Tibial artery (tissue), 4 donors: ENCODE results near the gene FHL5.

Source experiments
- DNase-seq, 2 donors: peaks; one replicate each; pipeline ENCODE4 v3.0.0-alpha.2; 2019
- H3K27ac ChIP-seq, 2 donors: fragments of 200-600 bp; sonication (generic) in 1 of 2; 1 replicate in 1 of 2; 2 replicates in 1 of 2; pipeline ENCODE4 v1.5.1; 2018 to 2019; ENCODE audit warnings: mild to moderate bottlenecking in 1 of 2
- H3K27me3 ChIP-seq, 2 donors: fragments of 200-600 bp; sonication (generic) in 1 of 2; one replicate each; pipeline versions ENCODE4 v1.5.1 to v1.6.0; 2016 to 2019
- H3K36me3 ChIP-seq, 3 donors: fragments of 200-600 bp; sonication (generic) in 2 of 3; one replicate each; pipeline ENCODE4 v1.5.1; 2016 to 2019; ENCODE audit warnings: mild to moderate bottlenecking in 2 of 3
- H3K4me1 ChIP-seq, 4 donors: fragments of 200-600 bp; sonication (generic) in 2 of 4; 1 replicate in 3 of 4; 2 replicates in 1 of 4; pipeline ENCODE4 v1.5.1; 2016 to 2019
- H3K4me3 ChIP-seq, 2 donors: fragments of 200-600 bp; sonication (generic) in 1 of 2; 1 replicate in 1 of 2; 2 replicates in 1 of 2; pipeline ENCODE4 v1.5.1; 2018 to 2019; ENCODE audit warnings: mild to moderate bottlenecking in 2 of 2
- H3K9me3 ChIP-seq, 3 donors: fragments of 200-600 bp; sonication (generic) in 1 of 3; one replicate each; pipeline ENCODE4 v1.5.1; 2016 to 2019
- CTCF ChIP-seq, 2 experiments: fragments of 200-600 bp in 1 of 2; fragments of 450-650 bp in 1 of 2; IDR thresholded peaks; one replicate each; pipeline ENCODE4 v1.5.1; 2017 to 2019; ENCODE audit warnings: antibody characterized with exemption in 2 of 2, mild to moderate bottlenecking in 1 of 2, moderate library complexity in 1 of 2
- intact Hi-C: fragments of 100-400 bp; cut with DNase I; formaldehyde crosslinking; loops from one replicate; pipeline ENCODE4 v1.15.0; 2023; ENCODE audit warnings: low total_unique reads

The FHL5 gene

GRCh38 chr6:96649926-96650325, 87.0 kb downstream of the FHL5 start:
- Histone ChIP-seq H3K4me3 (no peak overlapping the region), H3K4me1 (peaks cover 0 to 22% (median 2%) of the 10 kb centered on the region in 4 donors), H3K9me3 (no peaks in the 10 kb centered on the region), H3K27me3 (no peaks in the 10 kb centered on the region), H3K36me3 (no peaks in the 10 kb centered on the region), H3K27ac (no peak overlapping the region)
- intact Hi-C loops = no loop called here
- TF ChIP-seq CTCF (IDR thresholded peaks at IDR 0.05) = no peak
- DNase-seq = no peak

GRCh38 chr6:96651816-96652215, 88.9 kb downstream of the FHL5 start:
- DNase-seq = no peak
- no peak for TF ChIP-seq CTCF (IDR thresholded peaks at IDR 0.05)
- no peaks in the 10 kb centered on the region for H3K9me3 ChIP-seq

DNA sequence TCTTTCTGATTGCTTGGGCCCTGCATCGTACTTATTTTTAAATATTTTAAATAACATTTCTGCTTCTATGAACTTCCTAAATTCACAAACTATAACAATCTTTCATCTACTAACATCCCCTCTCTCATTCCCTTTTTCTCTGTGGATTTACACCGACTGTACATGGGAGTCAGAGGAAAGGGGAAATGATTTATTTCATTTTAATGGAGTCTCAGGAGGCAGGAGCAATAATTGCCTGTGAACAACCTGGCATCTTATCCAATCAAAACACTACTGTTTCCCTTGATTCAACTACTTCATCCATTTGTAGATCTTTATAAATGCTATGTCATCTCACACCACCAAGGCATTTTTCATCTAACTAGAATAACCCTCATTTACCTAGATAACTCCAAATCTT, 89.6 kb downstream of the FHL5 start:
- DNase-seq = no peak
- H3K36me3 ChIP-seq = no peaks in the 10 kb centered on the region
- peaks cover 0 to 6% (median 0%) of the 10 kb centered on the region in 4 donors for H3K4me1 ChIP-seq
- H3K4me3 ChIP-seq = no peak overlapping the region
- H3K27ac ChIP-seq = no peak overlapping the region
- intact Hi-C loops = no loop called here
- H3K9me3 ChIP-seq = no peaks in the 10 kb centered on the region
- no peaks in the 10 kb centered on the region for H3K27me3 ChIP-seq
- no peak for TF ChIP-seq CTCF (IDR thresholded peaks at IDR 0.05)

More at GRCh38 chr6:96651816-96652215, 88.9 kb downstream of the FHL5 start:
- intact Hi-C loops = no loop called here
- no peaks in the 10 kb centered on the region for H3K27me3 ChIP-seq
- H3K4me1 ChIP-seq = peaks cover 0 to 7% (median 0%) of the 10 kb centered on the region in 4 donors
- H3K27ac ChIP-seq = no peak overlapping the region
- no peaks in the 10 kb centered on the region for H3K36me3 ChIP-seq
- H3K4me3 ChIP-seq = no peak overlapping the region

DNA sequence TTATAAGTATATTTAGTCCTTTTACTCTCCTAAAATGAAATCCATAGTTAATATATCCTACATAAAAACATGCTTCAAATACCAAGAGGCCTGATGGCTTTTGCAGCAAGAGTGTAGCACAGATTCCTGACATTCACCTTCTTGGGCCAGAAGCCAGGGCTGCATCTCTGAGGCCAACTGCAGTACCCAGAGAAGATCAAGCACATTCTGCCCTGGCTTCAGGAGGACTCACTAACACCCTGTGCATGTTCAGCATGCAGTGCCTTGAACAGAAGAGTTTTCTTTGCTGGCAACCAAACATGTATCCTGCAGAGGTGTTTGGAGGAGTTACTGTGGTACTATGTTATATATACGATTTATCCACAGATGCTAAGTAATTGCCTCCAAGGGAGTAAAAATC, 90.3 kb downstream of the FHL5 start:
- no peak for TF ChIP-seq CTCF (IDR thresholded peaks at IDR 0.05)
- Histone ChIP-seq H3K27me3 (no peaks in the 10 kb centered on the region), H3K9me3 (no peaks in the 10 kb centered on the region), H3K4me1 (peaks cover 0 to 1% (median 0%) of the 10 kb centered on the region in 4 donors), H3K27ac (no peak overlapping the region), H3K36me3 (no peaks in the 10 kb centered on the region), H3K4me3 (no peak overlapping the region)
- DNase-seq = no peak
- intact Hi-C loops = no loop called here

GRCh38 chr6:96656567-96656966, 93.6 kb downstream of the FHL5 start:
- H3K4me1 ChIP-seq = peaks cover 0 to 14% (median 0%) of the 10 kb centered on the region in 4 donors
- no peak overlapping the region for H3K4me3 ChIP-seq
- DNase-seq = no peak
- H3K27me3 ChIP-seq = no peaks in the 10 kb centered on the region
- intact Hi-C loops = no loop called here
- TF ChIP-seq CTCF (IDR thresholded peaks at IDR 0.05) = no peak
- H3K36me3 ChIP-seq = no peaks in the 10 kb centered on the region
- no peak overlapping the region for H3K27ac ChIP-seq
- H3K9me3 ChIP-seq = no peaks in the 10 kb centered on the region

- Histone ChIP-seq H3K27me3 (no peaks in the 10 kb centered on the region), H3K36me3 (no peaks in the 10 kb centered on the region), H3K9me3 (no peaks in the 10 kb centered on the region), H3K4me3 (no peak overlapping the region), H3K27ac (no peak overlapping the region), H3K4me1 (peaks cover 0 to 14% (median 0%) of the 10 kb centered on the region in 4 donors)
- TF ChIP-seq CTCF (IDR thresholded peaks at IDR 0.05) = no peak
- intact Hi-C loops = no loop called here
- DNase-seq = no peak
Measured at GRCh38 chr6:96657344-96657743, 94.4 kb downstream of the FHL5 start.
